Activated B cell treated with CpG ODN at 0.5 μM for 24 hours (primary cell): ENCODE results near the gene PLEKHG1. TPM values are rescaled to one million over a fixed set of nuclear protein-coding genes. Genes with fewer than 3 reads are reported as not detected.

ENCODE experiments used
- ATAC-seq: fragments of 200-7000 bp; cut with Tn5 transposase; one replicate; pipeline ENCODE4 v1.10.0; 2021; ENCODE audit warnings: low read depth, mild to moderate bottlenecking, moderate library complexity
- CTCF ChIA-PET: fragments of 350-600 bp; sonication (Branson Sonifier 250); formaldehyde crosslinking; loops from one replicate; lab custom pipeline; 2021; ENCODE audit warnings: antibody characterized with exemption; lab: Charles Lee
- POLR2A ChIA-PET: fragments of 350-600 bp; sonication (Branson Sonifier 250); formaldehyde crosslinking; loops from one replicate; lab custom pipeline; 2021; ENCODE audit warnings: antibody characterized with exemption; lab: Charles Lee
- DNase-seq: peaks from one replicate; pipeline ENCODE4 v3.0.0; 2022
- H3K27ac Mint-ChIP-seq: one replicate; pipeline ENCODE4 v1.8.0; 2020; ENCODE audit warnings: mixed read lengths
- H3K27me3 Mint-ChIP-seq: one replicate; pipeline ENCODE4 v1.8.0; 2021; ENCODE audit warnings: mixed read lengths
- H3K36me3 Mint-ChIP-seq: one replicate; pipeline ENCODE4 v1.8.0; 2021; ENCODE audit warnings: low read depth, mixed read lengths
- H3K4me1 Mint-ChIP-seq: one replicate; pipeline ENCODE4 v1.8.0; 2021; ENCODE audit warnings: mixed read lengths
- H3K4me3 Mint-ChIP-seq: one replicate; pipeline ENCODE4 v1.8.0; 2020; ENCODE audit warnings: mild to moderate bottlenecking, mixed read lengths
- H3K9me3 Mint-ChIP-seq: one replicate; pipeline ENCODE4 v1.8.0; 2020; ENCODE audit warnings: mixed read lengths
- CTCF ChIP-seq: fragments of 200-600 bp; IDR thresholded peaks from one replicate; pipeline ENCODE4 v1.8.0; 2022; ENCODE audit warnings: antibody characterized with exemption, mild to moderate bottlenecking
- intact Hi-C: fragments of 100-400 bp; cut with micrococcal nuclease; formaldehyde crosslinking; loops from one replicate; pipeline ENCODE4 v1.15.1; 2024
- total RNA-seq: library from RNA; stranded (reverse); gene quantifications from 2 replicates; pipeline ENCODE4 v1.2.3, GENCODE V29; 2022

The PLEKHG1 gene
- total RNA-seq, 1 donor from 2014 or later: 219 TPM

- ChIA-PET CTCF (interaction anchor here (1.1 to 2.4 kb wide), 5 partner anchors 38 to 220 kb away, joined by 3 to 9 read pairs (median 5); no protein-coding TSS in a partner anchor), POLR2A (interaction anchor here (0.7 to 14.1 kb wide), 6 partner anchors 12 to 127 kb away, joined by 6 to 537 read pairs (median 7); partner anchors contain the start of gene PLEKHG1)
- H3K27ac Mint-ChIP-seq: peak overlapping the region; percentile 97
- intact Hi-C loops: loop anchor here (10.0 kb wide), 1 partner anchor 633 kb away; no protein-coding TSS in a partner anchor
- DNase-seq (no peak), ATAC-seq (no peak)
- peaks cover 93% of the 10 kb centered on the region for H3K4me1 Mint-ChIP-seq
- H3K4me3 Mint-ChIP-seq: peak overlapping the region; percentile 99
- no peak for TF ChIP-seq CTCF
- H3K36me3 Mint-ChIP-seq: peaks cover 49% of the 10 kb centered on the region
- H3K9me3 Mint-ChIP-seq: no peaks in the 10 kb centered on the region
- H3K27me3 Mint-ChIP-seq: no peaks in the 10 kb centered on the region
Observed at GRCh38 chr6:150638267-150638666, 38.6 kb downstream of the PLEKHG1 start.

DNA sequence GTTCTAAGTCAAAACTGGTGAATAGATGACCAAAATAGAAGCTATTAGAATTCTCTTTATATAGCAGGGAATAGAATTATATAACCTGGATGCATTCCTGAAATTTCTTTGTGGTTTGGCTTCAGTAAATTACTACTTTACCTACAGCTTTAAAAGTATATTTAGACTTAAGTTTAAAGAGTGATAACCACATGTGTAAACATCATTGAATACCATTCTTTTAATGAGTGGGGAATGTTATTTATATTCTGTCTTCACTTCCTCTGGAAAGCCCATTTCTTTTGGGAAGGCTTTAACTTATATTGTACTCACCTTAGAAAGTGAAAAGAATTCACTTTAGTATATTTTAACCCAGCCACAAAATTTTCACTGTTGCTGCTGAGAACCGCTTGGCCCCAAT lies 39.1 kb downstream of the PLEKHG1 start:
- H3K27me3 Mint-ChIP-seq: no peaks in the 10 kb centered on the region
- intact Hi-C loops: loop anchor here (10.0 kb wide), 1 partner anchor 634 kb away; no protein-coding TSS in a partner anchor
- peaks cover 47% of the 10 kb centered on the region for H3K36me3 Mint-ChIP-seq
- TF ChIP-seq CTCF: no peak
- H3K9me3 Mint-ChIP-seq: no peaks in the 10 kb centered on the region
- CTCF ChIA-PET: interaction anchor here (0.7 to 2.4 kb wide), 5 partner anchors 8 to 221 kb away, joined by 3 to 9 read pairs (median 4); no protein-coding TSS in a partner anchor
- peak overlapping the region; percentile 97 for H3K27ac Mint-ChIP-seq
- POLR2A ChIA-PET: interaction anchor here (0.6 to 14.1 kb wide), 6 partner anchors 11 to 220 kb away, joined by 3 to 537 read pairs (median 7); partner anchors contain the start of gene PLEKHG1
- ATAC-seq: no peak
- H3K4me3 Mint-ChIP-seq: no peak overlapping the region
- H3K4me1 Mint-ChIP-seq: peaks cover 93% of the 10 kb centered on the region
- DNase-seq: no peak

- DNase-seq: no peak
- ATAC-seq: no peak
- Mint-ChIP-seq H3K4me1 (peaks cover 91% of the 10 kb centered on the region), H3K4me3 (peak overlapping the region; percentile 56), H3K9me3 (no peaks in the 10 kb centered on the region), H3K27me3 (no peaks in the 10 kb centered on the region), H3K36me3 (peaks cover 44% of the 10 kb centered on the region), H3K27ac (peak overlapping the region; percentile 82)
- TF ChIP-seq CTCF: no peak
- CTCF ChIA-PET: interaction anchor here (1.6 kb wide), 1 partner anchor 222 kb away, joined by 7 read pairs; no protein-coding TSS in a partner anchor
- intact Hi-C loops: loop anchor here (2.0 to 10.0 kb wide), 3 partner anchors 51 to 635 kb away; no protein-coding TSS in a partner anchor
- POLR2A ChIA-PET: interaction anchor here (0.5 to 14.1 kb wide), 7 partner anchors 8 to 221 kb away, joined by 3 to 537 read pairs (median 4); partner anchors contain the start of gene PLEKHG1
Observed at GRCh38 chr6:150639823-150640331, 40.2 kb downstream of the PLEKHG1 start.

GRCh38 chr6:150640556-150641209 lies 41.0 kb downstream of the PLEKHG1 start:
- peaks cover 48% of the 10 kb centered on the region for H3K36me3 Mint-ChIP-seq
- no peak for TF ChIP-seq CTCF
- no peak for DNase-seq
- ATAC-seq: no peak
- H3K27me3 Mint-ChIP-seq: no peaks in the 10 kb centered on the region
- peaks cover 90% of the 10 kb centered on the region for H3K4me1 Mint-ChIP-seq
- ChIA-PET CTCF (interaction anchor here (0.6 to 1.6 kb wide), 2 partner anchors 20 to 223 kb away, joined by 4 to 7 read pairs; no protein-coding TSS in a partner anchor), POLR2A (interaction anchor here (0.5 to 14.1 kb wide), 6 partner anchors 8 to 94 kb away, joined by 3 to 537 read pairs (median 6); partner anchors contain the start of gene PLEKHG1)
- peak overlapping the region; percentile 82 for H3K27ac Mint-ChIP-seq
- H3K9me3 Mint-ChIP-seq: no peaks in the 10 kb centered on the region
- intact Hi-C loops: loop anchor here (1.0 to 2.0 kb wide), 4 partner anchors 8 to 100 kb away; no protein-coding TSS in a partner anchor
- peak overlapping the region; percentile 56 for H3K4me3 Mint-ChIP-seq
